Neural progenitor cell (in vitro differentiated cells): ENCODE data around the gene TNFRSF1B. TPM values are rescaled to one million over a fixed set of nuclear protein-coding genes. Genes with fewer than 3 reads are reported as not detected.

Source experiments
- DNase-seq: peaks from one replicate; pipeline ENCODE4 v3.0.0-alpha.2; 2016; ENCODE audit warnings: low spot score
- H2AFZ ChIP-seq: fragments of 200-600 bp; sonication (generic); replicated peaks from 2 replicates; pipeline ENCODE4 v1.6.1; 2016; ENCODE audit warnings: antibody characterized with exemption
- H3F3A ChIP-seq: fragments of 200-600 bp; sonication (generic); 2 replicates; pipeline ENCODE4 v1.6.1; 2016; ENCODE audit warnings: antibody characterized with exemption, low read depth
- H3K27ac ChIP-seq: fragments of 200-600 bp; sonication (generic); 2 replicates; pipeline ENCODE4 v1.5.1; 2016; ENCODE audit warnings: mild to moderate bottlenecking
- H3K27me3 ChIP-seq: fragments of 200-600 bp; sonication (generic); 2 replicates; pipeline ENCODE4 v1.6.1; 2016; ENCODE audit warnings: mild to moderate bottlenecking, moderate library complexity
- H3K36me3 ChIP-seq: fragments of 200-600 bp; sonication (generic); 2 replicates; pipeline ENCODE4 v1.5.1; 2016
- H3K4me1 ChIP-seq: fragments of 200-600 bp; sonication (generic); 2 replicates; pipeline ENCODE4 v1.6.1; 2016; ENCODE audit warnings: mixed run types
- H3K4me2 ChIP-seq: fragments of 200-600 bp; sonication (generic); 2 replicates; pipeline ENCODE4 v1.6.1; 2016
- H3K4me3 ChIP-seq: fragments of 200-600 bp; sonication (generic); 2 replicates; pipeline ENCODE4 v1.5.1; 2016
- H3K79me2 ChIP-seq: fragments of 200-600 bp; sonication (generic); 2 replicates; pipeline ENCODE4 v1.6.1; 2016; ENCODE audit warnings: low read depth
- H3K9ac ChIP-seq: fragments of 200-600 bp; sonication (generic); 2 replicates; pipeline ENCODE4 v1.6.1; 2016
- H3K9me3 ChIP-seq: fragments of 200-600 bp; sonication (generic); 2 replicates; pipeline ENCODE4 v1.5.1; 2016; ENCODE audit warnings: low read depth
- H4K20me1 ChIP-seq: fragments of 200-600 bp; sonication (generic); 2 replicates; pipeline ENCODE4 v1.6.1; 2016; ENCODE audit warnings: low read depth
- H3K27ac Mint-ChIP-seq: 3 replicates; pipeline ENCODE4 v1.8.0; 2021; ENCODE audit warnings: mixed read lengths
- H3K27me3 Mint-ChIP-seq: 2 replicates; pipeline ENCODE4 v1.8.0; 2022; ENCODE audit warnings: low read depth, mild to moderate bottlenecking, inconsistent platforms, moderate library complexity, mixed read lengths; ENCODE audit not compliant: insufficient read depth
- H3K36me3 Mint-ChIP-seq: 3 replicates; pipeline ENCODE4 v1.8.0; 2021; ENCODE audit warnings: mixed read lengths
- H3K4me1 Mint-ChIP-seq: 3 replicates; pipeline ENCODE4 v1.8.0; 2021; ENCODE audit warnings: mixed read lengths
- H3K4me3 Mint-ChIP-seq: 3 replicates; pipeline ENCODE4 v1.8.0; 2021; ENCODE audit warnings: mild to moderate bottlenecking, moderate library complexity, mixed read lengths
- H3K9me3 Mint-ChIP-seq: 3 replicates; pipeline ENCODE4 v1.8.0; 2020; ENCODE audit warnings: mixed read lengths
- EZH2 ChIP-seq: fragments of 200-600 bp; sonication (generic); IDR thresholded peaks from 2 replicates; pipeline ENCODE4 v1.6.1; 2017; ENCODE audit warnings: antibody characterized with exemption, mild to moderate bottlenecking, moderate library complexity
- EZH2phosphoT487 ChIP-seq: fragments of 200-600 bp; sonication (generic); IDR thresholded peaks from 2 replicates; pipeline ENCODE4 v1.6.1; 2017; ENCODE audit warnings: antibody characterized with exemption
- total RNA-seq: library from RNA; depleted of rRNA; stranded (reverse); fragments of >200 nt; gene quantifications from 2 replicates; pipeline ENCODE4 v1.2.3, GENCODE V29; 2015; ENCODE audit warnings: low replicate concordance
- TF ChIP-seq, protein P1 (sequence below): fragments of 200-600 bp; sonication (generic); IDR thresholded peaks from 2 replicates; pipeline ENCODE4 v1.5.1; 2017; ENCODE audit warnings: antibody characterized with exemption, mild to moderate bottlenecking

TNFRSF1B gene
- total RNA-seq, 1 donor from 2014 or later = 0.04 TPM

GRCh38 chr1:12146343-12147112 lies 20.3 kb upstream of the TNFRSF1B start:
- no peak overlapping the region for H3K9ac ChIP-seq
- H3K4me1 ChIP-seq = peaks cover 11% of the 10 kb centered on the region
- TF ChIP-seq EZH2 (no peak), EZH2phosphoT487 (no peak)
- TF ChIP-seq, protein P1, sequence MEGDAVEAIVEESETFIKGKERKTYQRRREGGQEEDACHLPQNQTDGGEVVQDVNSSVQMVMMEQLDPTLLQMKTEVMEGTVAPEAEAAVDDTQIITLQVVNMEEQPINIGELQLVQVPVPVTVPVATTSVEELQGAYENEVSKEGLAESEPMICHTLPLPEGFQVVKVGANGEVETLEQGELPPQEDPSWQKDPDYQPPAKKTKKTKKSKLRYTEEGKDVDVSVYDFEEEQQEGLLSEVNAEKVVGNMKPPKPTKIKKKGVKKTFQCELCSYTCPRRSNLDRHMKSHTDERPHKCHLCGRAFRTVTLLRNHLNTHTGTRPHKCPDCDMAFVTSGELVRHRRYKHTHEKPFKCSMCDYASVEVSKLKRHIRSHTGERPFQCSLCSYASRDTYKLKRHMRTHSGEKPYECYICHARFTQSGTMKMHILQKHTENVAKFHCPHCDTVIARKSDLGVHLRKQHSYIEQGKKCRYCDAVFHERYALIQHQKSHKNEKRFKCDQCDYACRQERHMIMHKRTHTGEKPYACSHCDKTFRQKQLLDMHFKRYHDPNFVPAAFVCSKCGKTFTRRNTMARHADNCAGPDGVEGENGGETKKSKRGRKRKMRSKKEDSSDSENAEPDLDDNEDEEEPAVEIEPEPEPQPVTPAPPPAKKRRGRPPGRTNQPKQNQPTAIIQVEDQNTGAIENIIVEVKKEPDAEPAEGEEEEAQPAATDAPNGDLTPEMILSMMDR = no peak
- H3K4me3 Mint-ChIP-seq = no peak overlapping the region
- H3K36me3 Mint-ChIP-seq = no peaks in the 10 kb centered on the region
- peaks cover 2% of the 10 kb centered on the region for H3K27me3 Mint-ChIP-seq
- H3K4me1 Mint-ChIP-seq = peaks cover 29% of the 10 kb centered on the region
- H3K9me3 Mint-ChIP-seq = no peaks in the 10 kb centered on the region
- no peaks in the 10 kb centered on the region for H3K27me3 ChIP-seq
- no peak for DNase-seq
- no peaks in the 10 kb centered on the region for H3K9me3 ChIP-seq
- H3K36me3 ChIP-seq = no peaks in the 10 kb centered on the region
- no peaks in the 10 kb centered on the region for H4K20me1 ChIP-seq
- peak overlapping the region; percentile 60 for H2AFZ ChIP-seq
- H3F3A ChIP-seq = no peaks in the 10 kb centered on the region
- H3K27ac Mint-ChIP-seq = peak overlapping the region; percentile 51
- H3K4me3 ChIP-seq = no peak overlapping the region
- H3K79me2 ChIP-seq = no peaks in the 10 kb centered on the region
- no peak overlapping the region for H3K27ac ChIP-seq
- no peak overlapping the region for H3K4me2 ChIP-seq

DNA sequence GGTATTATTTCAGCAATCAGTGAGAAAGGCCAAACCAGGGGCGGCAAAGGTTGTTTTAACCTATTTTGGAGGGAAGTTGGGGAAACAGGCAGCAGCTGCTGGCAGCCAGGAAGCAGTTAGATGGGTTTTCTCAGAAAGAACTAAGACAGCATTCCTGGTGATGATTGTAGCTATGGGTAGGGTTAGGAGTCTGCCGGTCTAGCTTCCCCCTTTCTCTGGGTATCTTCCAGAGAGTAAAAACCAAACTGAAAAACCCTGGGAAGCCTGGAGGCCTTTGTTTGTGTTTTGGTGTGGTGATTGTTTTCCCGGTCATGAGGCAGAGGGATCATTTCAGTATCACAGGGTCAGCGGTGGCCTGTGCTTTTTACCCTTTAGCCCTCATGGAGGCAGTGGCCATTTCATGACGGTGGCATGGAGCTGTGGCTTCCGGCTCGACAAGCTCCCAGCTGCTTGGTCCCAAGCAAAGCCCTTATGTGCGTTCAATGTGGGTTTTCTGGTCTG lies 19.5 kb upstream of the TNFRSF1B start:
- H3K4me1 Mint-ChIP-seq = peaks cover 23% of the 10 kb centered on the region

DNA sequence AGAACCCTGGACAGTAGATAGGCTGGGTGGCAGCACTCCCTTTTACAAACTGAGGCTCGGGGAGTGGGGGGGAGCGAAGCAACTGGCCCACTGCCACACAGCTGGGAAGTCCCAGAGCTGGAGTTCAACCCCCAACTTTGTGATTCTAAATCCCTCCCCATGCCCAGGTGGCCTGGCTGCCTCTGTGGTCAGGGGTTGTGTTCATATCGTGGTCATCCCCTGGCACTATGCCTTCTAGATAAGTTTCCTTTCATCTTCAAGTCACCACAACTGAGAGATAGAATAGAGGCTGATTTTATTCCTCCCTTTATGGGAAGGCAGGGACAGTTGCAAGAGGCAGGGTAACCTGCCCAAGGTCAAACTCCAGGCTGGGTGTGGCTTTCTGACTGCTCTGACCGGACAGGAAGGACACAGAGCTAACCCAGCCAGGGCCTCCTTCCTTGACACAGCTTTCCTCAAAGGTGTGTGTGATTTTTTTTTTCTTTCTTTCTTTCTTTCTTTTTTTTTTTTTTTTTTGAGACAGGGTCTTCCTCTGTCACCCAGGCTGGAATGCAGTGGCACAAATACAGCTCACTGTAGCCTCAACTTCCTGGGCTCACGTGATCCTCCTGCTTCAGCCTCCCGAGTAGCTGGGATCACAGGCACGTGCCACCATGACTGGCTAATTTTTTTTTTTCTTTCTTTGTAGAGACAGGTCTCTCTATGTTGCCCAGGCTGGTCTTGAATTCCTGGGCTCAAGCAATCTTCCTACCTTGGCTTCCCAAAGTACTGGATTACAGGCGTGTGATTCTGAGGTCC lies 18.4 kb upstream of the TNFRSF1B start:
- Mint-ChIP-seq H3K36me3 (no peaks in the 10 kb centered on the region), H3K9me3 (no peaks in the 10 kb centered on the region), H3K4me1 (peaks cover 20% of the 10 kb centered on the region), H3K4me3 (no peak overlapping the region), H3K27ac (no peak overlapping the region), H3K27me3 (peaks cover 5% of the 10 kb centered on the region)
- no peaks in the 10 kb centered on the region for H3K79me2 ChIP-seq
- H3K4me2 ChIP-seq = no peak overlapping the region
- H4K20me1 ChIP-seq = no peaks in the 10 kb centered on the region
- H3K9ac ChIP-seq = no peak overlapping the region
- no peaks in the 10 kb centered on the region for H3K36me3 ChIP-seq
- no peak overlapping the region for H3K27ac ChIP-seq
- H3K9me3 ChIP-seq = no peaks in the 10 kb centered on the region
- H3K27me3 ChIP-seq = no peaks in the 10 kb centered on the region
- no peaks in the 10 kb centered on the region for H3F3A ChIP-seq
- DNase-seq = no peak
- TF ChIP-seq, protein P1 = no peak
- TF ChIP-seq EZH2phosphoT487 (no peak), EZH2 (no peak)
- H2AFZ ChIP-seq = no peak overlapping the region
- H3K4me3 ChIP-seq = no peak overlapping the region
- H3K4me1 ChIP-seq = peaks cover 6% of the 10 kb centered on the region

More for the DNA sequence above, 19.5 kb upstream of the TNFRSF1B start:
- Mint-ChIP-seq H3K9me3 (no peaks in the 10 kb centered on the region), H3K4me3 (no peak overlapping the region), H3K27ac (peak overlapping the region; percentile 51), H3K36me3 (no peaks in the 10 kb centered on the region), H3K27me3 (peaks cover 5% of the 10 kb centered on the region)
- Histone ChIP-seq H3K4me3 (no peak overlapping the region), H3F3A (no peaks in the 10 kb centered on the region), H2AFZ (peak overlapping the region; percentile 60), H4K20me1 (no peaks in the 10 kb centered on the region), H3K4me2 (no peak overlapping the region), H3K9me3 (no peaks in the 10 kb centered on the region), H3K4me1 (peaks cover 6% of the 10 kb centered on the region), H3K27ac (no peak overlapping the region), H3K27me3 (no peaks in the 10 kb centered on the region), H3K79me2 (no peaks in the 10 kb centered on the region), H3K36me3 (no peaks in the 10 kb centered on the region), H3K9ac (no peak overlapping the region)
- no peak for DNase-seq
- TF ChIP-seq, protein P1 = no peak
- TF ChIP-seq EZH2phosphoT487 (no peak), EZH2 (no peak)
